ENCODE measurements around the gene GMPR.

Gene GMPR

GRCh38 chr6:16334671-16335070 lies 96.3 kb downstream of the GMPR start:
- DNase-seq, result no peak

GRCh38 chr6:16335176-16335575 lies 96.8 kb downstream of the GMPR start:
- no peak for DNase-seq

GRCh38 chr6:16336056-16336818 lies 97.8 kb downstream of the GMPR start:
- DNase-seq, result no peak

GRCh38 chr6:16336911-16337294 lies 98.5 kb downstream of the GMPR start:
- no peak for DNase-seq

GRCh38 chr6:16337295-16337975 lies 99.0 kb downstream of the GMPR start:
- DNase-seq, result no peak

GRCh38 chr6:16338577-16339264 lies 100.3 kb downstream of the GMPR start:
- DNase-seq, result no peak

- DNase-seq, result no peak
These were observed 100.8 kb downstream of the GMPR start for GRCh38 chr6:16339265-16339587.

- DNase-seq, result no peak
These were observed 105.2 kb downstream of the GMPR start for GRCh38 chr6:16343593-16343992.

GRCh38 chr6:16344756-16345155 lies 106.4 kb downstream of the GMPR start:
- DNase-seq, result no peak

Measured in effector CD4-positive, alpha-beta T cell (primary cell).